ENCODE measurements around the gene SDHB. TPM values are rescaled to one million over a fixed set of nuclear protein-coding genes. Genes with fewer than 3 reads are reported as not detected.

The SDHB gene
- total and polyA plus RNA-seq, 2 of the 8 experiments (the other 6 are each of a cell fraction or from before 2014, with no cell fraction given), result 84.0 to 98.7 TPM

DNA sequence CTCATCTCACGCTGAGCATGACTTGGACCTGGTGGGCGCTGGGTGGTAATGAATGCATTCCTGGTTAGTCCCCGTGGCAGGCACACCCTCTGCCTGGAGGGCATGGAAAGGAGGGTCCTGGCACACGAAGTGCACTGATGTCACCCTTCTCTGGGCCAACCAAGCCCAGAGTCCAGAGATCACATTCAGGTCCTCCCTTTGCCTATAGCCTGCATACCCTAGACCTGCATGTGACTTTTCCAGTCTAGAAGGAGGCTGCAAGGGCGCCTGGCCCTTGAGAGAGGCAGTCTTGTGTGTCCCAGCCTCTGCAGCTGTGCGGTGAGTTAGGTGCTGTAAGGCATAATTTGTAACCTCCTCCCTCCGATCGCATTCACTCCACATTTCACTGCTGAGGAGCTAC, 43.3 kb upstream of the SDHB start:
- Histone ChIP-seq H3K14ac (ENCODE audit: insufficient read length) (no peak overlapping the region), H3K56ac (replicated peaks; ENCODE audit: insufficient read length, low read depth, low read length) (no peak overlapping the region), H4K20me1 (replicated peaks in 1 of 2; ENCODE audit: control insufficient read depth in 1 of 2, insufficient read depth in 2 of 2, low read length in 2 of 2) (no peaks in the 10 kb centered on the region), H2BK12ac (ENCODE audit: low read depth, low read length) (0 out of 2 replicates have a peak overlapping the region, but pooled peaks have one; percentile 21), H3K79me1 (ENCODE audit: low read depth, low read length) (no peaks in the 10 kb centered on the region), H2BK120ac (replicated peaks; ENCODE audit: low read depth, low read length) (no peak overlapping the region), H3K18ac (ENCODE audit: extremely low read depth, low read length) (no peak overlapping the region), H4K8ac (ENCODE audit: extremely low read depth, insufficient read depth, low read length) (no peak overlapping the region), H3K4ac (replicated peaks; ENCODE audit: insufficient read length, low read depth, low read length) (no peak overlapping the region), H4K91ac (replicated peaks; ENCODE audit: insufficient read length, low read length) (no peak overlapping the region), H3K27ac (ENCODE audit: low read depth, low read length) (no peak overlapping the region), H2AK5ac (ENCODE audit: low read depth, low read length) (peak overlapping the region; percentile 3; the same call in 1 of the 2 replicates), H2AFZ (ENCODE audit: low read length) (no peak overlapping the region), H3K9ac (replicated peaks in 1 of 4; ENCODE audit: extremely low read depth in 1 of 4, low read depth in 3 of 4, low read length in 3 of 4) (no peak overlapping the region), H3K36me3 (ENCODE audit: control insufficient read depth in 2 of 4, insufficient read depth in 4 of 4, low read length in 3 of 4) (no peaks in the 10 kb centered on the region), H2BK15ac (ENCODE audit: low read length) (no peak overlapping the region), H3K9me3 (ENCODE audit: insufficient read depth in 2 of 2, low read depth in 1 of 2, low read length in 1 of 2) (no peaks in the 10 kb centered on the region), H3K23me2 (ENCODE audit: low read depth, low read length) (no peaks in the 10 kb centered on the region), H2BK5ac (ENCODE audit: low read depth, low read length) (no peak overlapping the region), H2BK20ac (ENCODE audit: low read length) (no peak overlapping the region), H3K4me3 (ENCODE audit: extremely low read depth in 1 of 4, insufficient read depth in 2 of 4, low read depth in 3 of 4, low read length in 4 of 4) (no peak overlapping the region), H3K79me2 (ENCODE audit: control insufficient read depth in 1 of 2, insufficient read depth in 2 of 2, low read length in 2 of 2) (no peaks in the 10 kb centered on the region), H3K4me1 (replicated peaks in 1 of 4; ENCODE audit: control insufficient read depth in 3 of 4, insufficient read depth in 4 of 4, low read length in 3 of 4) (0 out of 7 replicates have a peak, but pooled peaks cover 0 to 2% (median under 1%) of the 10 kb centered on the region in 4 experiments), H3K4me2 (ENCODE audit: insufficient read depth in 1 of 2, low read depth in 2 of 2, low read length in 2 of 2) (no peak overlapping the region), H3K27me3 (replicated peaks in 1 of 4; ENCODE audit: control insufficient read depth in 3 of 4, extremely low read depth in 1 of 4, insufficient read depth in 3 of 4, low read length in 3 of 4) (no peaks in the 10 kb centered on the region; a peak in 1 of 7 replicates), H3K23ac (ENCODE audit: insufficient read length) (no peak overlapping the region), H4K5ac (ENCODE audit: insufficient read length, low read depth, low read length) (no peak overlapping the region)
- DNase-seq (ENCODE audit: low read depth in 1 of 2, low spot score in 2 of 2) (no peak), FAIRE-seq (no peak)
- POLR2A ChIA-PET (ENCODE audit: partially characterized antibody), result no interaction called here
- CTCF ChIA-PET (ENCODE audit: partially characterized antibody), result interaction anchor here (1.1 kb wide), 2 partner anchors 180 to 240 kb away, joined by 3 to 5 read pairs; no protein-coding TSS in a partner anchor
- no peak for TF ChIP-seq KDM5A (IDR thresholded peaks at IDR 0.05; ENCODE audit: low read length)
- TF ChIP-seq KDM1A (IDR thresholded peaks at IDR 0.05; ENCODE audit: borderline replicate concordance, low read length), result no peak
- no peak for TF ChIP-seq SP4 (IDR thresholded peaks at IDR 0.05; ENCODE audit: low read length)
- TF ChIP-seq RXRA (IDR thresholded peaks at IDR 0.05; ENCODE audit: insufficient read depth, low read depth, low read length), result no peak
- TF ChIP-seq POU5F1 (IDR thresholded peaks at IDR 0.05; ENCODE audit: low read depth, low read length), result no peak
- no peak for TF ChIP-seq YY1 (IDR thresholded peaks at IDR 0.05; ENCODE audit: low read depth, low read length)
- 87% methylated on average over 8 of the region's 8 CpGs; no CpG with 5 or more reads in 1 of the 2 experiments for WGBS, 2 experiments (ENCODE audit: extremely low coverage in 1 of 2, insufficient coverage in 1 of 2, insufficient read length in 1 of 2, insufficient replicate concordance in 2 of 2, low coverage in 1 of 2, low lambda C conversion rate in 2 of 2, missing lambda C conversion rate in 1 of 2)
